HCT116 (cell line): ENCODE data around the gene CUEDC1. TPM values are rescaled to one million over a fixed set of nuclear protein-coding genes. Genes with fewer than 3 reads are reported as not detected.

ENCODE experiments used
- ATAC-seq: fragments of 200-7000 bp; cut with Tn5 transposase; 2 replicates; pipeline ENCODE4 v1.9.1; 2020; ENCODE audit warnings: mild to moderate bottlenecking, moderate library complexity
- BruUV-seq: library from RNA; stranded (reverse); fragments of 400-500 nt; replicated peaks from 2 replicates; lab custom pipeline; 2021; lab: Mats Ljungman, UMichigan
- CTCF ChIA-PET: fragments of 300-600 bp; sonication (Branson Sonifier 250); formaldehyde crosslinking; loops from one replicate; lab custom pipeline; 2021; ENCODE audit warnings: antibody characterized with exemption; lab: Charles Lee
- POLR2A ChIA-PET: fragments of 300-600, 350-600 bp; sonication (Branson Sonifier 250); formaldehyde crosslinking; loops from one replicate; lab custom pipeline; 2021; ENCODE audit warnings: antibody characterized with exemption; lab: Charles Lee
- RAD21 ChIA-PET, 2 experiments: fragments of 300-600 bp; sonication (Branson Sonifier 250); formaldehyde crosslinking; loops; one replicate each; lab custom pipeline; 2023; ENCODE audit warnings: low total read pairs in 2 of 2; ENCODE audit not compliant: uncharacterized antibody in 2 of 2, unreplicated experiment in 2 of 2, low non-redundant PET in 1 of 2; lab: Charles Lee
- DNase-seq: peaks from one replicate; pipeline ENCODE4 v3.0.0-alpha.2; 2010; ENCODE audit warnings: low read depth, low spot score
- H2AFZ ChIP-seq: fragments of 200-600 bp; shearing (Covaris generic), sonication (generic); 2 replicates; pipeline ENCODE4 v1.6.1; 2017; ENCODE audit warnings: low read depth, mixed run types, mixed read lengths, antibody characterized with exemption, low read length; ENCODE audit not compliant: poor library complexity, severe bottlenecking
- H3K27ac ChIP-seq: 2 replicates; pipeline ENCODE4 v1.5.1; 2012; ENCODE audit warnings: low read depth, low read length
- H3K27me3 ChIP-seq: fragments of 200-600 bp; sonication (generic); 2 replicates; pipeline ENCODE4 v1.6.1; 2016; ENCODE audit warnings: mixed run types, low read length, mixed read lengths; ENCODE audit not compliant: insufficient read depth
- H3K36me3 ChIP-seq, 2 experiments: fragments of 200-500 bp in 1 of 2; fragments of 200-600 bp in 1 of 2; sonication (Bioruptor generic) in 1 of 2; sonication (generic) in 1 of 2; 2 replicates each; pipeline versions ENCODE4 v1.5.1 to v1.6.1; 2014 to 2016; ENCODE audit warnings: low read length in 2 of 2, inconsistent platforms in 1 of 2, mixed read lengths in 1 of 2, mixed run types in 1 of 2; ENCODE audit not compliant: insufficient read depth in 2 of 2, control insufficient read depth in 1 of 2
- H3K4me1 ChIP-seq, 2 experiments: fragments of 200-600 bp in 1 of 2; sonication (generic) in 1 of 2; 2 replicates each; pipeline versions ENCODE4 v1.5.1 to v1.6.1; 2012 to 2017; ENCODE audit warnings: low read length in 2 of 2, inconsistent platforms in 1 of 2, mild to moderate bottlenecking in 1 of 2, mixed read lengths in 1 of 2, mixed run types in 1 of 2, moderate library complexity in 1 of 2; ENCODE audit not compliant: insufficient read depth in 2 of 2, control insufficient read depth in 1 of 2
- H3K4me2 ChIP-seq: fragments of 200-600 bp; sonication (generic); 2 replicates; pipeline ENCODE4 v1.6.1; 2017; ENCODE audit warnings: mixed run types, low read length, mixed read lengths
- H3K4me3 ChIP-seq, 2 experiments: fragments of 200-600 bp in 1 of 2; sonication (generic) in 1 of 2; replicated peaks in 1 of 2; 2 replicates each; pipeline ENCODE4 v1.5.1; 2011 to 2016; ENCODE audit warnings: low read length in 2 of 2, control low read depth in 1 of 2, low read depth in 1 of 2, mild to moderate bottlenecking in 1 of 2, mixed read lengths in 1 of 2, mixed run types in 1 of 2
- H3K79me2 ChIP-seq: fragments of 200-600 bp; sonication (generic); 2 replicates; pipeline ENCODE4 v1.6.1; 2017; ENCODE audit warnings: mild to moderate bottlenecking, mixed run types, low read length, moderate library complexity, mixed read lengths; ENCODE audit not compliant: insufficient read depth
- H3K9ac ChIP-seq: fragments of 200-600 bp; sonication (generic); 2 replicates; pipeline ENCODE4 v1.6.1; 2016; ENCODE audit warnings: low read length, mixed read lengths
- H3K9me2 ChIP-seq: fragments of 200-600 bp; sonication (generic), shearing (Covaris generic); 2 replicates; pipeline ENCODE4 v1.6.1; 2017; ENCODE audit warnings: mixed run types, mild to moderate bottlenecking, moderate library complexity; ENCODE audit not compliant: insufficient read depth
- H3K9me3 ChIP-seq, 2 experiments: fragments of 200-500 bp in 1 of 2; fragments of 200-600 bp in 1 of 2; sonication (Bioruptor generic) in 1 of 2; sonication (generic) in 1 of 2; 2 replicates each; pipeline ENCODE4 v1.6.1; 2014 to 2017; ENCODE audit warnings: low read length in 2 of 2, mixed read lengths in 2 of 2, inconsistent platforms in 1 of 2, low read depth in 1 of 2, mild to moderate bottlenecking in 1 of 2, mixed run types in 1 of 2, moderate library complexity in 1 of 2; ENCODE audit not compliant: control insufficient read depth in 1 of 2, insufficient read depth in 1 of 2
- H4K20me1 ChIP-seq: fragments of 200-600 bp; sonication (generic), shearing (Covaris generic); 2 replicates; pipeline ENCODE4 v1.6.1; 2017; ENCODE audit warnings: mixed run types, mild to moderate bottlenecking, moderate library complexity; ENCODE audit not compliant: insufficient read depth
- ATF3 ChIP-seq: IDR thresholded peaks from 2 replicates; pipeline ENCODE4 v1.6.1; 2012
- CEBPB ChIP-seq: IDR thresholded peaks from 2 replicates; pipeline ENCODE4 v1.6.1; 2012; ENCODE audit warnings: low read depth
- CTCF ChIP-seq, 3 experiments: fragments of 200-600 bp in 1 of 3; sonication (generic) in 1 of 3; IDR thresholded peaks in 2 of 3; conservative IDR thresholded peaks in 1 of 3; 2 replicates each; pipeline ENCODE4 v1.5.1; 2012 to 2017; ENCODE audit warnings: low read depth in 2 of 3, low read length in 2 of 3, antibody characterized with exemption in 1 of 3, borderline replicate concordance in 1 of 3, control low read depth in 1 of 3, mild to moderate bottlenecking in 1 of 3, mixed read lengths in 1 of 3, mixed run types in 1 of 3, moderate library complexity in 1 of 3; ENCODE audit not compliant: insufficient read depth in 1 of 3
- EGR1 ChIP-seq: IDR thresholded peaks from 2 replicates; pipeline ENCODE4 v1.6.1; 2012; ENCODE audit warnings: low read depth
- ELF1 ChIP-seq: IDR thresholded peaks from 2 replicates; pipeline ENCODE4 v1.6.1; 2012; ENCODE audit warnings: low read depth, borderline replicate concordance
- EZH2 ChIP-seq: fragments of 200-600 bp; sonication (generic); IDR thresholded peaks from 2 replicates; pipeline ENCODE4 v1.6.1; 2017; ENCODE audit warnings: antibody characterized with exemption, mixed run types
- SIN3A ChIP-seq: IDR thresholded peaks from 2 replicates; pipeline ENCODE4 v1.6.1; 2012; ENCODE audit warnings: low read depth
- TCF7L2 ChIP-seq: IDR thresholded peaks from 2 replicates; pipeline ENCODE4 v1.7.0; 2011; ENCODE audit warnings: borderline replicate concordance, inconsistent platforms; ENCODE audit not compliant: insufficient read depth, insufficient read length; ENCODE audit errors: extremely low read depth
- ZBTB33 ChIP-seq: IDR thresholded peaks from 2 replicates; pipeline ENCODE4 v1.6.1; 2011; ENCODE audit warnings: mild to moderate bottlenecking, low read length, moderate library complexity; ENCODE audit not compliant: insufficient replicate concordance; ENCODE audit errors: extremely low read depth
- intact Hi-C: fragments of 100-400 bp; cut with micrococcal nuclease; formaldehyde crosslinking; loops from 2 replicates; pipeline ENCODE4 v1.10.0; 2022
- total RNA-seq: library from RNA; stranded (reverse); gene quantifications from one replicate; pipeline ENCODE4 v1.2.1, GENCODE V29; 2021; ENCODE audit not compliant: unreplicated experiment

The CUEDC1 gene
- total RNA-seq, 1 experiment from 2014 or later, result 60.2 TPM

- H3K9me2 ChIP-seq, result no peaks in the 10 kb centered on the region
- H3K4me3 ChIP-seq, result no peak overlapping the region
- intact Hi-C loops, result no loop called here
- ChIA-PET RAD21 (no interaction called here), CTCF (interaction anchor here (1.1 kb wide), 1 partner anchor 273 kb away, joined by 3 read pairs; no protein-coding TSS in a partner anchor), POLR2A (no interaction called here)
- no peak overlapping the region for H2AFZ ChIP-seq
- H3K27me3 ChIP-seq, result no peaks in the 10 kb centered on the region
- H3K4me2 ChIP-seq, result no peak overlapping the region
- H3K27ac ChIP-seq, result no peak overlapping the region
- H4K20me1 ChIP-seq, result 0 out of 2 replicates have a peak, but pooled peaks cover 5% of the 10 kb centered on the region
- no peaks in the 10 kb centered on the region for H3K9me3 ChIP-seq
- H3K36me3 ChIP-seq, result peaks cover 24 to 34% of the 10 kb centered on the region in 2 experiments; a peak in 3 of 4 replicates
- TF ChIP-seq ELF1 (no peak), EZH2 (no peak), CEBPB (no peak), ATF3 (no peak), CTCF (IDR thresholded peaks at IDR 0.05 in 2 of 3, conservative IDR thresholded peaks at IDR 0.05 in 1 of 3; ENCODE audit: borderline replicate concordance in 1 of 3, insufficient read depth in 1 of 3, low read depth in 2 of 3, low read length in 2 of 3) (no peak), ZBTB33 (no peak), SIN3A (no peak), TCF7L2 (no peak), EGR1 (no peak)
- H3K79me2 ChIP-seq, result peaks cover 38% of the 10 kb centered on the region
- H3K9ac ChIP-seq, result no peak overlapping the region
- no peak for DNase-seq
- no peaks in the 10 kb centered on the region for H3K4me1 ChIP-seq
- no peak for ATAC-seq
- BruUV-seq, result no TSS peak
These were observed 115.7 kb downstream of the CUEDC1 start for GRCh38 chr17:57839571-57839923.
